Hepatocyte (in vitro differentiated cells): ENCODE measurements around the gene PCDHGA6.

Experiments
- EZH2 ChIP-seq: fragments of 200-600 bp; sonication (generic); IDR thresholded peaks from 2 replicates; pipeline ENCODE4 v1.6.1; 2016; ENCODE audit warnings: antibody characterized with exemption, mild to moderate bottlenecking, borderline replicate concordance
- EZH2phosphoT487 ChIP-seq: fragments of 200-600 bp; sonication (generic); IDR thresholded peaks from one replicate; pipeline ENCODE4 v1.6.1; 2018; ENCODE audit warnings: antibody characterized with exemption, mild to moderate bottlenecking, low read depth, moderate library complexity; ENCODE audit not compliant: unreplicated experiment, severe bottlenecking
- TF ChIP-seq, protein P1 (sequence below): fragments of 200-600 bp; sonication (generic); IDR thresholded peaks from 2 replicates; pipeline ENCODE4 v1.5.1; 2016; ENCODE audit warnings: antibody characterized with exemption, mild to moderate bottlenecking; ENCODE audit not compliant: poor library complexity

DNA sequence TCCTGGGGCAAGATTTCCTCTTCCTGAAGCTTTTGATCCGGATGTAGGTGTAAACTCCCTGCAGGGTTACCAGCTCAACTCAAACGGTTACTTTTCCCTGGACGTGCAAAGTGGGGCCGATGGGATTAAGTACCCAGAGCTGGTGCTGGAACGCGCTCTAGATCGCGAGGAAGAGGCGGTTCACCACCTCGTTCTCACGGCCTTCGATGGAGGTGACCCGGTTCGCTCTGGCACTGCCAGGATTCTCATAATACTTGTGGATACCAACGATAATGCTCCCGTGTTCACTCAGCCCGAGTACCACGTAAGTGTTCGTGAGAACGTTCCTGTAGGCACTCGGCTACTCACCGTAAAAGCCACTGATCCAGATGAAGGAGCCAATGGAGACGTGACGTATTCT, 18.1 kb upstream of the PCDHGA6 start:
- no peak for TF ChIP-seq EZH2phosphoT487
- TF ChIP-seq, protein P1, sequence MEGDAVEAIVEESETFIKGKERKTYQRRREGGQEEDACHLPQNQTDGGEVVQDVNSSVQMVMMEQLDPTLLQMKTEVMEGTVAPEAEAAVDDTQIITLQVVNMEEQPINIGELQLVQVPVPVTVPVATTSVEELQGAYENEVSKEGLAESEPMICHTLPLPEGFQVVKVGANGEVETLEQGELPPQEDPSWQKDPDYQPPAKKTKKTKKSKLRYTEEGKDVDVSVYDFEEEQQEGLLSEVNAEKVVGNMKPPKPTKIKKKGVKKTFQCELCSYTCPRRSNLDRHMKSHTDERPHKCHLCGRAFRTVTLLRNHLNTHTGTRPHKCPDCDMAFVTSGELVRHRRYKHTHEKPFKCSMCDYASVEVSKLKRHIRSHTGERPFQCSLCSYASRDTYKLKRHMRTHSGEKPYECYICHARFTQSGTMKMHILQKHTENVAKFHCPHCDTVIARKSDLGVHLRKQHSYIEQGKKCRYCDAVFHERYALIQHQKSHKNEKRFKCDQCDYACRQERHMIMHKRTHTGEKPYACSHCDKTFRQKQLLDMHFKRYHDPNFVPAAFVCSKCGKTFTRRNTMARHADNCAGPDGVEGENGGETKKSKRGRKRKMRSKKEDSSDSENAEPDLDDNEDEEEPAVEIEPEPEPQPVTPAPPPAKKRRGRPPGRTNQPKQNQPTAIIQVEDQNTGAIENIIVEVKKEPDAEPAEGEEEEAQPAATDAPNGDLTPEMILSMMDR: no peak
- TF ChIP-seq EZH2: no peak
